ENCODE data around the gene ITGAV. TPM values are rescaled to one million over a fixed set of nuclear protein-coding genes. Genes with fewer than 3 reads are reported as not detected.

Gene ITGAV
- total RNA-seq, 1 donor from 2014 or later, result 285 TPM

DNA sequence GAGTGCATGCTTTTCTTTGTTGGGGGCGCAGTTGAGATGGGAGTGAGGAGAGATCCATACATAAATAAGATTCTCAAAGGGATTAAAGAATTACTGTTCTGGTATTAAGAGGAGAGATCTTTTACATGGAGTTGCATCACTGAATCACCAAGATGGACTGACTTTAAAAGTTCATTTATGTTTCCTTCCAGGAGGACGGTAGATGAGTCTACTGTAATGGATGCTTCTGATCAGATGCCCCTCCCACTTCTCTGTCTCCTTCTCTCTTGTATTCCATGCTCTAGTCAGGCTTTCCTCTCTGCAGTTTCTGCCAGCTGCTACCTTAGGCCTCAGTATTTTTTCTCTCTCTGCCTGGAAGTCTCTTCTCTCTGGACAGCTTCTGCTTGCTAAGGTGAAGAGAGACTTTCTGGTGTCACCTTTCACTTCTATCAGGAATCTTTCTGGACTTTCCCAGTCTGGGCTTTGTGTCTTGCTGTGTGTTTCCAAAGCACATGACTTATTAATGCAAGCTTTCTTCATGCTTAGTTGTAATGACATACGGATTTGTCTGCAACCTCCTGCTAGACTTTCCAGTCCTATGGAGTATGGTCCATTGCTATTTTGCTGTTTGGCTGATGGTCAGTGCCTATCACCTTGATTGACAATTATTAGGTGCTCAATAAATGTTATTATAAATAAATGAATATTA, 127.6 kb downstream of the ITGAV start:
- DNase-seq (ENCODE audit: low spot score), result peak; percentile 5

DNA sequence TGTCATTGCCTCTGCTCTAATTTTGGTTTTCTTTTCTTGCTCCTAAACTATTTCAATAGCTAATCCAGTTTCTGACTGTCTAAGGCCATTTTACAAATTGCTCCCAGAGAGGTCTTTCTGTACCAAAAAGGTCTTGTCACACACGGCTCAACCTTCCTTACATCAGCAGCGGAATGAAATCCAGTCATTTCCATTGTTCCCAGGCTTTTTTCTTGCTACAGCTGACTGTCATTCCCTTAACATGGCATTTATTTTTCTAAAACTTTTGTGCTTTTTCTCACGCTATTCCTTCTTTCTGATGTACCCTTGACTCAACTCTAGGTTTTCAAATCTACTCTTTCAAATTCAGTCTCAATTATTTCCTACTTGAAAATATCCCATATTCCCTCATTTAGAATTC, 128.3 kb downstream of the ITGAV start:
- no peak for DNase-seq (ENCODE audit: low spot score)

DNA sequence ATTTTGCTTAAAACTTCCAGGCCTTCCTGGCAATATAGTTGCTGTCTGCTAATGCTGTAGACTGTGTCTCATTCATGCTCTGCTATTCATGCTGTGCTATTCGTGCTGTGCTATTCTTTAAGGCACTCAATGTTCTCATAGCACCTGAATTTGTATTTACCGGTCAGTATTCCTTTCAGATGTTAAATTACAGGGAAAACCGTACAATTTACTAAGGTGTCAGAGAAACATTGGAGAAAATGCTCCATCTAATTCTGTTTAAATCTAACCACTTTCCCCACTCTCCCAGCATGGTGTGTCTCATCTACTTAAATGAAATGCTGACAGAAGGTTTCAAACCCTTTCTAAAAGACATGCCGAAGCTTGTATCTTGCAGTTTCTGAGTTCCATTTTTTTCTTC, 129.0 kb downstream of the ITGAV start:
- DNase-seq (ENCODE audit: low spot score), result no peak

DNA sequence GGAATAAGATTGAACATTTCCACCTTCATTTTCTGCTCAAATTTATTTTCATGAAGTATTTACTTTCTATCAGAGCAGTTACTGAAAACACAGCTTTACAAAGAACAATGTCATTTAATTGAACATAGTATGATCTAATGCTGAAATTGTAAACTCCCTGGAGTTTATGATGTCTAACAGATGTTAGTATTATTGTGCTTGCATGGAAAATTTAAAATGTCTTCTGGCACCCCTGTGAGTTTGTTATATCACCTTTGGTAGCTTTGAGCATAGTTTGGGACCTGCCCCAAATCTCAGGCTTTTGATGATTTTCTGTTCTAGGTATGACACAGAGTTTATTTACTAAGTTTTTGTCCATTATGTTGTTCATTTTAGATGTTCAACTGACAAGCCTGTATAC, 132.1 kb downstream of the ITGAV start:
- no peak for DNase-seq (ENCODE audit: low spot score)

DNA sequence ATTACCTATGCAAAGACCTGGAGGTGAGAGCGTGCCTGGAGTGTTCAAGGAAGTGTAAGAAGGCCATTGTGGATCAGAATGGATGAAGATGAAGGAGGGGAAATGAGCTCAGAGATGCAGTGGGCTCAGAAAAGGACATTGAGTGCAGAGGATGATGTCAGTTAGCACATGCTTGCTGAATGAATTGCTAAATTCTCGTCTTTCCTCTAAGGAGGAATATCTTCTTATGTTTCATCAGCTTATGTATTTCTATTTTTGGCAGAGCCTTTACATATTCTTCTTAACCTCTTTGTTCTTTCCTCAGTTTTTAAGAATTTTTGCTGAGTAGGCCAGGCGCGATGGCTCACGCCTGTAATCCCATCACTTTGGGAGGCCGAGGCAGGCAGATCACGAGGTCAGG, 134.9 kb downstream of the ITGAV start:
- no peak for DNase-seq (ENCODE audit: low spot score)

DNA sequence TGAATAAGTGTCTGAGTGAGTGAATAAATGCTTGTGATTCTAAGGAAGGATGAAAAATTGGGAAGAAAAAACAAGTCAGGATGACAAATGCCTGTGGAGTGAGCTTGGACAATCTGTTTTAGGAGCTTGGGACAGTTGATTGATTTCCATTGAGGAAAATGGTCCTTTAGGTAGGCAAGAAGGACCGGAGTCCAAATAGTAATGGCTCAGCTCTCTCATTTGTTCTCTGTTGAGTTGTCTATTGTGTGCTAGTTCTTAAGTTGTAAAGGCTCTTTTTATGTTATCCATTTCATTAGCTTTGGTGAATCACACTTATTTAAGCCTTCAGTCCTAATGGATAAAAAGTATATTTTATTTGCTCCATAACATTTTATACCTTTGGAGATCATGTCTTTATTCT, 135.9 kb downstream of the ITGAV start:
- no peak for DNase-seq (ENCODE audit: low spot score)

DNA sequence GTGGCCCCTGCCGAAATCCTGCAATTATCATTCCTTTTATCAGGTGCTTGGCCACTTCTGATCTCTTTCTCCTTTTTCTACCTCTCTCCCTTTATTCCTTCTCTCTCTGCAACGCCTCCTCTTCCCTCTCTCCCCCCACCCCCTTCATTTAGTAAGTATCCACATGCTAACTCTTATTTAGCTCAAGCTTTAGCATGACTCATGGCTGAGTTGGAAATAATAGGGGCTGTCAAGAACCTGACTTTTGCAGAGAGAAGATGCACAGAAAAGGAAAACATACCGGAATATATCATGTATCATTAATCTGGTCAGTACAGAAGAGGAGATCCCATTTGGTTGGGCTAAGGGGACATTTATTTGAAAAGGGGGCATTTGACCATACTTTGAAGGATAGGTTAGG, 137.1 kb downstream of the ITGAV start:
- no peak for DNase-seq (ENCODE audit: low spot score)

DNA sequence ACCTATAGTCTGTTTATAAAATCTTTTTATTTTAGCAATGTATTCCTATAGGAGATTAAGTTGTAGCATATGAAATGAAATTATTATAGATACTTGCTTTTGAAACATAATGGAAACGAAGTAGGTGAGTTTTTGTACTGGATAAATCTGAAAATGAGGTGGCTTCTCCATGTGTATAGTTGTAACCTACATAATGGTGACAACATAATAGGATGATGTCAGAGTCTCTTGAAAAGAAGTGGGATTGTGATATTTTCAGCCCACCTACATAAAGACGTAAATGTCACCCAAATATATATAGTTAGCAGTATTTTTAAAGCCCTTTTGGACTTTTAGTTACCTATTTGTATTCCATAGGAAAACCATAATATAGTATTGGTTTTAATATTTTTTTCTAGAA, 138.8 kb downstream of the ITGAV start:
- no peak for DNase-seq (ENCODE audit: low spot score)

Other genes with a start within 250 kb of the ITGAV start
- gene ZC3H15, start 103.8 kb upstream of the ITGAV start, total RNA-seq (ENCODE audit: insufficient read depth, low replicate concordance), result 54.9 TPM
- 7.2 TPM for gene FAM171B, start 104.0 kb downstream of the ITGAV start, total RNA-seq (ENCODE audit: insufficient read depth, low replicate concordance)